NCI-H146 (cell line): Measurements from ENCODE around the gene ULBP3.
A peak's percentile ranks its signal among the peaks of the same experiment; 100 is the strongest.

Experiments
- DNase-seq: peaks from one replicate; lab custom pipeline; 2025; lab: John Stamatoyannopoulos, UW

The ULBP3 gene

GRCh38 chr6:150068720-150069648 is at the start of gene ULBP3:
TSS of gene ULBP3 (minus strand) at chr6:150069121. CDS start at chr6:150069066, 55 bp downstream.
- DNase-seq = peak; percentile 97

DNA sequence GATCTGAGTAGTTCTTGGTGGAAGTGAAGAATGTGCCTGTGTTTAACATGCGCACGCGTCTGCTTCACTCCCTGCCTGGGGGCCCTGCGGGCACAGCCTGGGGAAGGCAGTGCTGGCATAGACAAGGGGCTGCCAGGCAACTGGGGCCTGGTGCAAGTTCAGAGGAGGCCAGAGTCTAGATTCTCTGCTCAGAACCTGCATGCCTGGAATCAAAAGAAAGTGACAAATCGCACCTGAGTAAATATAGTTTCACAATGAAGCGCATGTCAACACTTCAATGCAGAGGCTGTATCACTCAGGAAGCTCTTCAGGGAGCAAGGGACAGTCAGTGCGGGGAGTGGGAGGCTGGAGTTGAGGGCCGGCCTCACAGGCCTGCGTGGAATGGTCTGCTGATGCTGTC is 49.7 kb upstream of the ULBP3 start:
- DNase-seq = peak; percentile 84

GRCh38 chr6:150118203-150118602 is 49.3 kb upstream of the ULBP3 start:
- DNase-seq = peak; percentile 82

DNA sequence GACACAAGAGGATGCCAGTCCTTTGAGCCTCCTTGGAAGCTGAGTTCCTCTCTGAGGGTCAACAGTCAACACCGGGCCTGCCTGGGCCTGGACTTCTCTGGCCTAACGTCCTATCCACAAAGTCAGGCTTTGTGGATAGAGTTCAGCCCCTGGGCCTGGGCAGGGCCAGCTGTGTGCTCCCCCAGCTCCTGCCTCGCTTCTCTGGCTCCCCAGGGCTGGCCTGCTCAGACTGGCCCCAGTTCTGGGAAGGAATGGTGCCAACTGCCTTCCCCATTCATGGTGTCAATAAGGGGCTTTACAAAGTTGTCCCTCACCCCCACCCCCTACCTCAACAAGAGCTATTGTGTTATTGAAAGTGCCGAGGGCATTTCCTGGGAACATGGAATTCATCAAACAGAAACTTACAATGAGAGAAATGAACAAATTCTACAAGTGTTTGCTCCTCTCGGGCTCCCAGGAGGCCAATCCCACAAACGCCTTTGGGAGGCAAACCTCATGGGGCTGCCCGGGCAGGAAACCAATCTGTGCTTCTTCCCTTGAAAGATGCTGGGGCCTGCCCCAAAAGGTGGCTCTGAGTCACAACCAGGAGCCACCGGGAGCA is 47.4 kb upstream of the ULBP3 start:
- DNase-seq = no peak

- DNase-seq = no peak
Measured at GRCh38 chr6:150115769-150116168, 46.8 kb upstream of the ULBP3 start.

DNA sequence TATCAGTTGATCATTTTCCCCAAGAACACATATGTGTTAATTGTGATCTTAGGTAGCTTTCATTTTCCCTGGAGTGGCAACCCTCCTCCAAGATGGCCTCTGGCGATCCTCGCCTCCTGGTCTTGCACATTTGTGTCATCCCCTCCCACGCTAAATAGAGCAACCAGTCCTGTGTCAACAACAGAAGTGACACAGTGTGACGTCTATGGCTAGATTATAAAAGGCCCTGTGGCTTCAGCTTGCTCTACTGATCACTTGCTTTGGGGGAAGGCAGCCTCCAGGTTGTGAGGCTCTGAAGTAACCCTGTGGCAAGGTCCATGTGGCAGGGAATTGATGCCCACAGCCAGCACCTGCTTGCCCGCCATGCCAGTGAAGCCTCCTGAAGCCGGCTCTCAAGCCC is 43.3 kb upstream of the ULBP3 start:
- no peak for DNase-seq

GRCh38 chr6:150102750-150103270 is 33.9 kb upstream of the ULBP3 start:
- no peak for DNase-seq

- DNase-seq = no peak
Measured at GRCh38 chr6:150100745-150101144, 31.8 kb upstream of the ULBP3 start.

DNA sequence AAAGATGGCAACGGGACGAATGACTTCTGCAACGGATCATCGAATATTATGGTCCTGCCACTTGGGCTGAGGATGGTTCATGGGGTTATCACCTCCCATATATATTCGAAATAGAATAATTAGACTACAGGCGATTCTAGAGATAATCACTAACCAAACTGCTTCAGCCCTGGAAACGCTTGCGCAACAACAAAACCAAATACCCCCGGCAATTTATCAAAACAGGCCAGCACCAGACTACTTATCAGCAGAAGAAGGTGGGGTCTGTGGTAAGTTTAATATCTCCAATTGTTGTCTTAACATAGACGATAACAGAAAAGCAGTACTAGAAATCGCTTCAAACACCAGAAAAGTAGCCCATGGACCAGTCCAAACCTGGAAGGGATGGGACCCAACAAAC is 31.0 kb upstream of the ULBP3 start:
- DNase-seq = no peak

GRCh38 chr6:150099546-150099945 is 30.6 kb upstream of the ULBP3 start:
- DNase-seq = no peak

GRCh38 chr6:150098155-150098554 is 29.2 kb upstream of the ULBP3 start:
- DNase-seq = no peak

DNA sequence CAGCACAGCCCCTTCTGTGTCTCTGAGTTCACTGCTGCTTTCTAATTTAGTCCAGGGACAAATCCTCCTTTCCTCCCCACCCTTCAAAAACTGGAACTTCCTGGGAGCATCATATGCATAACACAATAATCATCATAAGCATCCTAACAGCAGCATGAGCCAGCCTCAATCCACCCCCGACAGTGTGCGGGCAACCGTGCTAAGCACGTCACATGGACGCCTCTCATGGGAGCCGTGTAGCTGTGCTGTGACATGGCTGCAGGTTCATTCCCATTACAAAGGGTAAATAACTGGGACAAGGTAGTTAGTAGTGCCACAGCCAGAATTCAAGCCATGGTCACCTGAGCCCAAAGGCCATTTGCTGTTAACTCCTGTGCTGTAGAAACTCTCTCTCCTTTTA is 24.5 kb upstream of the ULBP3 start:
- DNase-seq = no peak

GRCh38 chr6:150091476-150091875 is 22.6 kb upstream of the ULBP3 start:
- DNase-seq = peak; percentile 68

DNA sequence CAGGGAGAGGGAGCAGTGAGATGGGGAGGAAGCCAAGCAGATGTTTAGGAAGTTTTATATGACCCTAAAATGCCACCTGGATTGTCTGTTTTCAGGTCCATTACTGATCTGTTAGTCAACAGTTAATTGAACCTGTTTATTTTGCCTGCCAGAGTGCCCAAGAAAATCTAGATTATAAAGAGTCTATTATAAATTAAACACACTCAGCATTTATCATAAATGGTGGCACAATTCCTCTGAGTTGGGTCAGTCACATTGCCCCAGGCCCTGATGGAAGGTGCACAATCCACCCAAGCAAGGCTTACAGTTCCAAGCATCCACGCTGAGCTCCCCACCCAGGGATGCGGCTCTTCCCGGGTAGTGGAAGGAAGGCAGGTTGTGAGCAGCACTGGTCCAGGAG is 21.4 kb upstream of the ULBP3 start:
- DNase-seq = no peak

DNA sequence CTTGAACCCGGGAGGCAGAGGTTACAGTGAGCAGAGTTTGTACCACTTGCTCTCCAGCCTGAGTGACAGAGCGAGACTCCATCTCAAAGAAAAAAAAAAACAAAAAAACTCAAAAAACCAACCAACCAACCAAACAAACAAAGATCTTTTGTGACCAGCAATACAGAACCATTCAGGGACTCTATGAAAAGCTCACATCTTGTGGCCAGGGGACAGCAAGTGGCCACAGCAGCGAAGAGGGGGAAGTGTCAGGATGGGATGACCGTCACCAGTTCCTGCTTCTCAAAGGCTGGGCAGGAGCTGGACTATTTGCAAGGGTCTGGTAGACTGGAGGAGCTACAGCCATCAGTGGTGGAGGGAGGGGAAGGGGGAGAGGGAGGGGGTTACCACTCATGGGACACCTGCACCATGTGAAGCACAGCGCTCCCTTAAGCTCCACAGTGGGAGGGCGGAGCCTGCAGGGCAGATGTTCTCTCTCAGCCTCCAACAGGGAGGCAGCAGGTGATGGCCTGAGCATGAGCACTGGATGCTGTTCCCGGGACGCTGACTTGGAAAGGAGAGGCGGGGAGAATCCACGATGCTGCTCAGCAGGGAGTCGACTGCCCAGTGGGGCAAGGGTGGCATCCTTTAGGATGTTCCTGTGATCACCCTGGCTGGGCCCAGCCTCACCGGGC is 19.7 kb upstream of the ULBP3 start:
- DNase-seq = peak; percentile 94

GRCh38 chr6:150087336-150087735 is 18.4 kb upstream of the ULBP3 start:
- DNase-seq = no peak

DNA sequence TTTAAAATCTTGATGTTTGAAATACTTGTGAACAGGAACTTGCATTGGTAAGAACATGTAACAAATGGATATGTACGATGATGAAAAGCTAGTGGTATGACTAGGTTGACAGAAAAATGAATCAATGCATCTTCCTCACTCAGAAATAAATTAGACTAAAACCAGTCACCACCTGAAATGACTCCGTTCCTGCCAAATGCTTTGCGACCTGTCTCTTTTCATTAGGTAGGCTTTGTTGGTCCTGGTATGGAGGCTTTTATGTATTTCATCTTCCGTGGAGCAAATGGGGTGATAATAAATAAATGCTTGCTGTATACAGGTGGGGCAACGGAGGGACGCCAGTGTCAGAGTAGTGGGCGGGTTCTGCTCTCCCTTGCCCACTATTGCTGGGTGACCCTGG is 17.1 kb upstream of the ULBP3 start:
- no peak for DNase-seq

- DNase-seq = no peak
Measured at GRCh38 chr6:150084426-150084825, 15.5 kb upstream of the ULBP3 start.

- DNase-seq = no peak
Measured at GRCh38 chr6:150083839-150084238, 14.9 kb upstream of the ULBP3 start.

DNA sequence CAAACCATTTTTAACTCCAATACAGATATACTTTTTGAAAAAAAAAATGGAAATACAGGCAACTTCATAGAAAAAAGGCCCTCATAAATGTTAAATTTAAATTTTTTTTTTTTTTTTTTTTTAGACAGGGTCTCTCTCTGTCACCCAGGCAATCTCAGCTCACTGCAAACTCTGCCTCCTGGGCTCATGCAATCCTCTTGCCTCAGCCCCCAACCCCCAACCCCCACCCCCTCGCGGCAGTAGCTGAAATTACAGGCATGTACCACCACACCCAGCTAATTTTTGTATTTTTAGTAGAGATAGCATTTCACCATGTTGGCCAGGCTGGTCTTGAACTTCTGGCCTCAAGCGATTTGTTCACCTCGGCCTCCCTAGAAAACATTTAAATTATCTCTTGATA is 12.8 kb upstream of the ULBP3 start:
- DNase-seq = peak; percentile 13

GRCh38 chr6:150079604-150080003 is 10.7 kb upstream of the ULBP3 start:
- peak; percentile 74 for DNase-seq

GRCh38 chr6:150078788-150079187 is 9.9 kb upstream of the ULBP3 start:
- DNase-seq = no peak
